IPS-18a (cell line): Measurements from ENCODE around the gene SKAP2.

ENCODE experiments used
- H3K27ac ChIP-seq: one replicate; pipeline ENCODE4 v1.5.1; 2013; ENCODE audit warnings: low read length
- H3K27me3 ChIP-seq: one replicate; pipeline ENCODE4 v1.6.1; 2013; ENCODE audit warnings: mild to moderate bottlenecking, low read length; ENCODE audit not compliant: control insufficient read depth, insufficient read depth
- H3K36me3 ChIP-seq: one replicate; pipeline ENCODE4 v1.6.1; 2013; ENCODE audit warnings: low read depth, low read length; ENCODE audit not compliant: control insufficient read depth
- H3K4me1 ChIP-seq: one replicate; pipeline ENCODE4 v1.6.1; 2013; ENCODE audit warnings: low read depth, low read length; ENCODE audit not compliant: control insufficient read depth
- H3K4me3 ChIP-seq: one replicate; pipeline ENCODE4 v1.5.1; 2013; ENCODE audit warnings: low read length
- H3K9ac ChIP-seq: one replicate; pipeline ENCODE4 v1.6.1; 2013; ENCODE audit warnings: mild to moderate bottlenecking, low read length, moderate library complexity
- H3K9me3 ChIP-seq: one replicate; pipeline ENCODE4 v1.6.1; 2013; ENCODE audit warnings: low read depth, low read length; ENCODE audit not compliant: control insufficient read depth

SKAP2 gene

DNA sequence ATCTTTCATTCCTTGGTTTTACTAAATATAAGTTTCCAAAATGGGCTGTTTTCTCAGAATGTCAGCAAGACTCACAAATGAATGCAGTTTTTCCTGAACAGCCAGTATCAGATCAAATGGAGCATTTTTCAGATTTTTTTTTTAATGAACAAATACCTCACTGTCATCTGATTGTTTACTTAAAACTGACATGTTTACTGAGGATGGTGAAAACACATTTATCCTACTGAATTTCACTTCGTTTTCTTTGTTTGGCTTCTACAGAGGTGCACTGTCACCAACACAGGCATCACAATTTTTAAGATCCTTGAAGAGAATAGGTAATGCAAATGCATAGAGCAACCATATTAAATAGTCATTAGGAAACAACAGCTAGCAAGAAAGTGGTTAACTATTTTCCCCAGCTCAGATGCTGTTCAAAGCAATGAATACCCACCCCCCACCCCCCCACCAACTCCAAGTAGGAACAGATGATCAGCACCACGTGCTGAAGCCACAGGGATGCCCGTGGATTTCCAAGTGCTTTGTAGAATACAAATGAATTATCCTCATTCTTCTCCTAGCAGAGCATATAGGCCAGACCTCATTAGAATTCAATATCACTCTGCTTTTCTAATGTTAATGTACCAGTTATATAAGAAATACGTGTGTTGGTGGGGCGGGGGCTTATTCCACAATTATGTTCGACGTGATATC lies 205.9 kb downstream of the SKAP2 start:
- Histone ChIP-seq H3K36me3 (no peaks in the 10 kb centered on the region), H3K27ac (no peak overlapping the region), H3K9ac (peak overlapping the region; percentile 5), H3K4me1 (peaks cover 56% of the 10 kb centered on the region), H3K9me3 (no peaks in the 10 kb centered on the region), H3K27me3 (no peaks in the 10 kb centered on the region), H3K4me3 (peak overlapping the region; percentile 36)

DNA sequence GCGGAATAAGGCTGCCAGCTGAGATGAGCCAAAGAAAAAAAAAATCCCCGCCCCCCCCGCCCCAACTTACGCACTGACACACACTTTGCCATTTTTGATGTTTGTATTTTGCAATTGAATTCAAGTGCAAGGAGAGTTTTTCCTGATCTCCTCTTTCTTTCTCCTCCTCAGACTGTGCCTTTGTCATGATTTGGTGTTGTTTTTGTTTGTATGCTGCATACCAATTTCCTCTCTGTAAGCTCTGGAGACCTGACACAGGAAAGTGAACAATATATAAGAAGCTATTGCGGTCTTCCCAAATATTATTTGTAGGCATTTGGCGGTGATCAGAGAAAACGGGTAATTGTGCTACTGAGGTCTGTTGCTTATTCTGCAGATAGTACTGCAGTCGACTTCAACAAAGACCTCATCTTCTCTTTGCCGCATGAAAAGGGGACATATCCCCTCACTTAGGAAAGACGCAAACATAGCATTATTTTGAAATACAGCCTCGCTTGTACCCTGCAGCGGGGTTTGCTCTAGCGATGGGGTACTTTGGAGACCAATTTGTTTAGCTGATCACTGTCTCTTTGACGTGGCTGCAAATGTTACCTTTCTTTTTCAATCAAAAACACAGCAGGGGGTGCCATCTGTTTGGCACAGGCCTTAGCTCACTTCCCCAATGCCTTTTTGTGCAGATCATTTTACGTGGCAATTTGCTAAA lies 206.6 kb downstream of the SKAP2 start:
- Histone ChIP-seq H3K4me1 (peaks cover 59% of the 10 kb centered on the region), H3K9ac (peak overlapping the region; percentile 5), H3K9me3 (no peaks in the 10 kb centered on the region), H3K36me3 (no peaks in the 10 kb centered on the region), H3K4me3 (peak overlapping the region; percentile 36), H3K27me3 (no peaks in the 10 kb centered on the region), H3K27ac (no peak overlapping the region)

DNA sequence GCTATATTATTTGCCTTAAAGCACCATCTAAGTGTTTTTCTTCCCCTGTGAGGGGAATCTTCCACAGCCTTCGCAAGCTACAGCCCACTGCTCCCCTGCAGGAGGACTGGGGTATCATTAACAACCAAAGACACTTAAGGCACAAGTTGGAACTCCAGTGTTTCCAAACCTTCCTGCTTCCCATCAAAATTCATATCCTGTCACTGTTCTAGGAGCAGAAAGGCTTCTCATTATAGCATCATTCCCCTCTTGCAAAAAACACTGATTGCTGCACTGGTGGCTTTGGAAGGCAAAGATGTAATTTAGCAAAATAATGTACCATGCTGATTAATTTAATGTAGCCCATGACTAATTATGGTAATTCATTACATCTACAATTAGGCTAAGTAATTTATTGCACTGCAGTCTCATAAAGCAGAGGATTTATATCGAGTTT lies 207.2 kb downstream of the SKAP2 start:
- no peaks in the 10 kb centered on the region for H3K36me3 ChIP-seq
- no peaks in the 10 kb centered on the region for H3K27me3 ChIP-seq
- H3K9me3 ChIP-seq: no peaks in the 10 kb centered on the region
- peak overlapping the region; percentile 10 for H3K4me3 ChIP-seq
- no peak overlapping the region for H3K27ac ChIP-seq
- no peak overlapping the region for H3K9ac ChIP-seq
- H3K4me1 ChIP-seq: peaks cover 59% of the 10 kb centered on the region

DNA sequence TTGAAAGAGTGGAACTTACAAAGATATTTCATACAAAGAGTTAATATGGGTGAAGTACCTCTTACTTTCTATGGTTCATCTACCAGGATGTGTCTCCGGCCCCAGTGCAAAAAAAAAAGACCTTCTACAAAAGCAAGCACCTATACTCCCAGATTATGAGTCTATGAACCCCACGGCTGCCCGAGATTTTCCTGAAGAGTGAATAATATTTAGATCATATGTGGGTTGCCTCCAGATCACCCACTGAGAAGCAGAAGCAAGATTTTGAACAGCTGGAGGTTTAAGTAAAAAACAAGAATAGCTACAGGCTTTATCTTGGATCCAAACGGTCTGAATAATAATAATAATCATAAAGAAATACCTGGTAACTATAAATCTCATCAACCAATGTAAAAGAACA lies 207.7 kb downstream of the SKAP2 start:
- H3K27me3 ChIP-seq: no peaks in the 10 kb centered on the region
- H3K9me3 ChIP-seq: no peaks in the 10 kb centered on the region
- peaks cover 59% of the 10 kb centered on the region for H3K4me1 ChIP-seq
- H3K9ac ChIP-seq: no peak overlapping the region
- H3K4me3 ChIP-seq: no peak overlapping the region
- no peak overlapping the region for H3K27ac ChIP-seq
- no peaks in the 10 kb centered on the region for H3K36me3 ChIP-seq

DNA sequence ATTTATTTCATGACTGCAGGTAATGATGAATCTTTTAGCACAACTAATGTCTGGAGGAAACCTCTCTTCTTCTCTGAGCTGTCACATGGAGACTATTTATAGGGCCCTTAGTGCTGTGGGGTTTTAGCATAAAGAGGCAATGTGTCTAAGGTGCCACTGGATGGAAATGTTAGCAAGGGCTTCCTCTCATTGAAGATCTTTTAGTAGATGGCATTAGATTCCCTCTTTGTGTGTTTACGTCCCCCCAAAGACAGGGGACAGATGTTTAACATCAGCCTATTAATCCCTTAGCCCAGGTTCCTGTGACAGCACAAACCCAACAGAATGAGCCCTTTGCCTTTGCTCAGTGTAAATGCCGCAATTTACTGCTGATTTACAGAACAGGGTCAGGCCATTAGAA lies 208.6 kb downstream of the SKAP2 start:
- no peaks in the 10 kb centered on the region for H3K27me3 ChIP-seq
- no peak overlapping the region for H3K9ac ChIP-seq
- H3K9me3 ChIP-seq: no peaks in the 10 kb centered on the region
- no peaks in the 10 kb centered on the region for H3K36me3 ChIP-seq
- H3K4me3 ChIP-seq: no peak overlapping the region
- H3K27ac ChIP-seq: no peak overlapping the region
- peaks cover 59% of the 10 kb centered on the region for H3K4me1 ChIP-seq

DNA sequence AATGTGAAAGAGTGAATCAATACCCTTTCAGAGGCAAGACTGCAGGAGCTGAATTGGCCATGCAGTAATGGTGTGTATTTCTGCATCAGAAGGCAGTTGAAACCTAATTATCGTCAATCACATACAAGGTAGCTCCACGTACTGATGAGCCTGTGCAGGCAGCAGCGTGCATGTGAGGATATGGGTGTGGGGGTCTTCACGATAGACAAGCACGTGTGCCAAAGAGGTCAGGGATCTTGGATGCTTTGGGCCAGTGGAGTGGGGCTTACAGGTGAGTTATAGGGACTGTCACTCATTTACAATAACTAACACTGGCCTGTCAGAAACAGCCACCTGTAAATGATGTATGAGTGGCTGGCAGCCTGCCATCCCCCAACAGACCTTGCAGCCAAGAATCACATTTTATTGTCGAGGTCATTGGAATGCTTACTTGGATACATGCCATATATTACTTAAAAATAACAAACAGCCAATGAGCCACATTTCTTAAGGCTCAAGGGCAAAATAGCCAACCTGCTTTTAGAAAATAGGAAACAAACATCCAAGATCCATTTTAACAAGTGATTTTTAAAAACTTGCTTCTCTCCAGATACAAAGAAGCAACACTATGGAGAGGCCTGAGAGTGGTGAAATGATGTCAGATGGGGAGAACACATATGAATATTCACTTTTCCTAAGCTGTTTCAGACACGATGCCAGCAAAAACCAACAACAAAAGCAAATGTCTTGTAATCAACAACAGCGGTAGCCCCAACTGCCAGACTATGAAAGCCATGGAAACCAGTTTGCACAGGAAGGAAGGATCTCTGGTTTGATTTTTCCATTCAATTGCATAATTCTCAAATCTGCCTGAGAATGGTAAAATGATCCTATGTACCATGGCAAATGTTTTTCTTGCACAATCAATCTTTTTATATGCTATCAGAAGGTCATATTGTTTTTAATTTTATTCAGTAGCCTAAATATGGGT lies 210.7 kb downstream of the SKAP2 start:
- Histone ChIP-seq H3K9ac (no peak overlapping the region), H3K4me3 (no peak overlapping the region), H3K9me3 (no peaks in the 10 kb centered on the region), H3K27me3 (no peaks in the 10 kb centered on the region), H3K4me1 (peaks cover 52% of the 10 kb centered on the region), H3K36me3 (no peaks in the 10 kb centered on the region), H3K27ac (no peak overlapping the region)

DNA sequence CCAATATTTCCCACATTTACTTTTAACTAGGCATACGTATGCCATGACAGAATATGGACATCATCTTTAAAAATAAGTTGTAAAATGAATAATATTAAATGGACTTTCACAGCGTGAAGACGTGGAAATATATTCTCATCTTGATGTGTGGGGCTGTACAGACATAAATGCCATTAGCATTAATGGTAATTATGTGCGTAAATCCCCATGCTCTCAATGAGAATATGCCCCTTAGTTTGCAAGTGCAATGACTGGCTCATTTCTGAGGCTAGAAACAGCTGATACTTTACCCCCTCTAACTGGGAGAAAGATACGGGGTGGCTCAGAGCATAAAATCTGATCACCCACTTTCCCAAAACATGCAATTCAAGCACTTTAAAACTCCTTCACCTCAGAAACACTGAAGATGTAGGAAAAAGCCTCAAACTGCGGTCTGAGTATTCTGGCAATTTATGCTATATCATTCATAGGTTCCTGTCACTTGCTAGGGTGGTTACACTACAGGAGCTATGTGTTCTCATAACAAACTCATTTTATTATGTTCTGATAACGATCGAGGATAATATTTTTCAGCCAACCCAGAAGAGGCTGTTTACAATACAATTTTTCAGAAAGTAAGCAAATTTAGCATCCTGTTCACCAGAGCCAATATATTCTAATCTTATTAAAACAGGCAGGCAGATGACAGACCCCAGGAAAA lies 211.8 kb downstream of the SKAP2 start:
- H3K9ac ChIP-seq: no peak overlapping the region
- H3K4me1 ChIP-seq: peaks cover 41% of the 10 kb centered on the region
- no peak overlapping the region for H3K4me3 ChIP-seq
- no peaks in the 10 kb centered on the region for H3K9me3 ChIP-seq
- H3K36me3 ChIP-seq: no peaks in the 10 kb centered on the region
- H3K27me3 ChIP-seq: no peaks in the 10 kb centered on the region
- no peak overlapping the region for H3K27ac ChIP-seq

DNA sequence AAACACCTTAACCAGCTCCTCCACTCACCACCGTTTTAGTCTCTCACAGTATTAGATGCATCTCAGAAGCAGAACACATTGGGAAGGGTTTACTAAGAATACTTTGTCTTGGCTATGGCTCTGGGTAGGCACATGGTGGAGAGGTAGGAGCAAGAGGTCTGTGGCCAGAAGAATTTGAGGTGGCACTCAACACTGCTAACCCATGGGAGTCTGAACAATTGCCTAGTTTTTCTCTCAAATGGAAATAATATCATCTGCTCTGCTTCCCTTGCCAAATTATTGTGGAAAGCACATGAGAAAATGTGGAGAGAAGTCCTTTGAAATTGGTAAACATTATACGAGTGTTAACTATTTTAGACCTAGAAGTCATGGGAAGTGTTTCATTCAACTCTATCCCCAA lies 214.3 kb downstream of the SKAP2 start:
- no peak overlapping the region for H3K4me3 ChIP-seq
- H3K4me1 ChIP-seq: peaks cover 18% of the 10 kb centered on the region
- H3K9ac ChIP-seq: no peak overlapping the region
- H3K36me3 ChIP-seq: no peaks in the 10 kb centered on the region
- H3K27me3 ChIP-seq: no peaks in the 10 kb centered on the region
- H3K9me3 ChIP-seq: no peaks in the 10 kb centered on the region
- no peak overlapping the region for H3K27ac ChIP-seq

DNA sequence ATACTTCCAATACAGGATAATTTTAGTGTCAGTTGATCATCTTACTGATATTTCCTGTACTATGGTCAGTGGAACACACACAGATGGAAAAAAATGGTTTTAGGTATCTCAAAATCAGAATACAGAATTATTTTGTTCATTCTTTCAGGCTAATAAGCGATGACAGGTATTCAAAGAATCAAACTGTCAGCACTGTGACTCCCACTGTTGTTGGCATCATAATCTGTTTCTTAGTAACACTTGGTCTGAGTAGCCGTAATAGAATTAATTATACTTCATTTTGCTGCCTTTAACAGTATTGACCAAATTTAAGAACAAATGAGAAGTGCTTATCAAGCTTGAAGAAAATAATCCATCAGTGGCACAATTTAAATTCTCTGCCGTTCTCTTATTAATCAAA lies 215.0 kb downstream of the SKAP2 start:
- H3K36me3 ChIP-seq: no peaks in the 10 kb centered on the region
- no peaks in the 10 kb centered on the region for H3K27me3 ChIP-seq
- no peaks in the 10 kb centered on the region for H3K9me3 ChIP-seq
- no peak overlapping the region for H3K9ac ChIP-seq
- H3K4me1 ChIP-seq: peaks cover 11% of the 10 kb centered on the region
- no peak overlapping the region for H3K27ac ChIP-seq
- H3K4me3 ChIP-seq: no peak overlapping the region

DNA sequence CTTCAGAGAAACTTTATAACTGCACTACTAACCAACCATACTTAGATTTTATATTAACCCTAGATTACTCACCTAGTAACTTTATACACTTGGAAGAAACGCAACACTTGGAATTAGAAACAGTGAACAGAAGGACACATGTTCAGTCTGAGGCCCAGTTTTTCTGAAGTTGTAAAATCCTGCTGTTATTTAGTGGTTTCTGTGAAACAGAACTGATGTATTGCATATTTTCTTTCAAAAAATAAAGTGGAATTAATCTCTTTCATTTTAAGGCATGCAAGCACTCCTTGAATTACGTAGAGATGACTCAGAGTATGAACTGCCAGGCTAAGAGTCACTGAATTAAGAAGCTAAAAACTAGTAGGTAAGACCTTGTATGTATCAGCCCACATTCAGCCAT lies 215.8 kb downstream of the SKAP2 start:
- no peaks in the 10 kb centered on the region for H3K36me3 ChIP-seq
- H3K9me3 ChIP-seq: no peaks in the 10 kb centered on the region
- no peaks in the 10 kb centered on the region for H3K27me3 ChIP-seq
- H3K27ac ChIP-seq: no peak overlapping the region
- no peak overlapping the region for H3K4me3 ChIP-seq
- H3K9ac ChIP-seq: no peak overlapping the region
- peaks cover 3% of the 10 kb centered on the region for H3K4me1 ChIP-seq
